Measurements from ENCODE around the gene PCBP3.

DNA sequence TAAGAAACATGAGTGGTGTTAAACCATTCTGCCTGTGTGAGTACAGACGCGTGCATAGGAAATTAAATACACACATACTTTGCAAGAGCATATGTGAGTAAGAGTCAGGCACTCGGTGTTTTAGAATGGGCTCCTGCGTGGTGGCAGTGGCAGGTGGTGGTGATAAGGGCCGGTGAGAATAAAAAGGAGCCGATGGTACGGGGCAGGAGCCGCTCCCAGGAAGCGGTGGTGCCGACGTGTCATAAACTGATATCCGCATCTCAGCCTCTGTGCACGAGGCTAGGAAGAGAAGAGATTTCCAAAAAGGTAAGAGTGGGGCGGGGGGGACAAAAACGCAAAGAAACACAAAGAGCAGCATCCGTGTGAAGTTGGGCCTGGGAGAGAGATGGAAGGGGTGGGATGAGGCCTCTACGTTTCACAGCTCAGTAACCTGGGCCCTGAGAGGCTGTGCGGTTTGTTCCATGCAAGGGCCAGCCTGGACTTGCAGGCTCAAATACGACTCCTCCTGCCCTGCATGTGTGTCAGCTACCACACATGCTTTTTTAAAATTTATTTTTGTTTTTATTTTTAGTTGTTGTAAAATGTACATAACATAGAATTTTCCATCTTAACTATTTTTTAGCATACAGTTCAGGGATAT, 210.3 kb downstream of the PCBP3 start:
- no peak for TF ChIP-seq POLR2A (IDR thresholded peaks at IDR 0.05)
- TF ChIP-seq, protein P1, sequence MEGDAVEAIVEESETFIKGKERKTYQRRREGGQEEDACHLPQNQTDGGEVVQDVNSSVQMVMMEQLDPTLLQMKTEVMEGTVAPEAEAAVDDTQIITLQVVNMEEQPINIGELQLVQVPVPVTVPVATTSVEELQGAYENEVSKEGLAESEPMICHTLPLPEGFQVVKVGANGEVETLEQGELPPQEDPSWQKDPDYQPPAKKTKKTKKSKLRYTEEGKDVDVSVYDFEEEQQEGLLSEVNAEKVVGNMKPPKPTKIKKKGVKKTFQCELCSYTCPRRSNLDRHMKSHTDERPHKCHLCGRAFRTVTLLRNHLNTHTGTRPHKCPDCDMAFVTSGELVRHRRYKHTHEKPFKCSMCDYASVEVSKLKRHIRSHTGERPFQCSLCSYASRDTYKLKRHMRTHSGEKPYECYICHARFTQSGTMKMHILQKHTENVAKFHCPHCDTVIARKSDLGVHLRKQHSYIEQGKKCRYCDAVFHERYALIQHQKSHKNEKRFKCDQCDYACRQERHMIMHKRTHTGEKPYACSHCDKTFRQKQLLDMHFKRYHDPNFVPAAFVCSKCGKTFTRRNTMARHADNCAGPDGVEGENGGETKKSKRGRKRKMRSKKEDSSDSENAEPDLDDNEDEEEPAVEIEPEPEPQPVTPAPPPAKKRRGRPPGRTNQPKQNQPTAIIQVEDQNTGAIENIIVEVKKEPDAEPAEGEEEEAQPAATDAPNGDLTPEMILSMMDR (IDR thresholded peaks at IDR 0.05): no peak
- TF ChIP-seq POLR2AphosphoS5 (IDR thresholded peaks at IDR 0.05): no peak
